PC-3 (cell line): ENCODE measurements around the gene TSPAN4.

Experiments used
- CTCF ChIP-seq: fragments of 300-600 bp; sonication (generic); conservative IDR thresholded peaks from 2 replicates; pipeline ENCODE4 v1.5.1; 2017; ENCODE audit warnings: antibody characterized with exemption, low read depth, mild to moderate bottlenecking, low read length
- EZH2phosphoT487 ChIP-seq: fragments of 300-600 bp; sonication (generic); IDR thresholded peaks from 2 replicates; pipeline ENCODE4 v1.6.1; 2018; ENCODE audit warnings: mild to moderate bottlenecking, antibody characterized with exemption, low read length, borderline replicate concordance

GRCh38 chr11:800473-800872, 42.2 kb upstream of the TSPAN4 start:
- TF ChIP-seq CTCF (no peak), EZH2phosphoT487 (no peak)
